IPS-18c (cell line): ENCODE measurements around the gene NUDT16.

Experiments used
- H3K4me3 ChIP-seq: 2 replicates; pipeline ENCODE4 v1.7.0; 2013; ENCODE audit warnings: low read depth, mild to moderate bottlenecking, low read length, moderate library complexity; ENCODE audit not compliant: insufficient read depth
- H3K9me3 ChIP-seq: one replicate; pipeline ENCODE4 v1.6.1; 2013; ENCODE audit warnings: mild to moderate bottlenecking, low read length, moderate library complexity; ENCODE audit not compliant: control insufficient read depth, insufficient read depth

NUDT16 gene

DNA sequence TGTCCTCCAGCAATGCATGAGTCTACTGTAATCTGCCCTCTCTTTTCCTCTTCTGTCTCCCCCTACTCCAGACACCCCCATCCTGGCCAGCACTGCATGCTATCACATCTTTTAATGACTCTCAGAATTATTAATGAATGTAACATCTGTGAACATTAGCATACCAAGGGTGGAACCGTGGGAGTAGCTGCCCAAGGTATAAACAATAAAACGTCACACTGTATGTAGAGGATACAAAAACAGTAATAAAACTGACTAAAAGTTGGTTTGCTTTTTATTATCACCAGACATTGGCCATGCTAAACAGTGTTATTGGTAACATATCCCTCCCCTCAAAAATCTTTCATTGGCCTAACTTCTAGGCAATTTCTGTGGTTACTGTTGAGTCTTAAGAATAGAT lies 24.7 kb downstream of the NUDT16 start:
- H3K4me3 ChIP-seq, result no peak overlapping the region
- no peaks in the 10 kb centered on the region for H3K9me3 ChIP-seq

- Histone ChIP-seq H3K9me3 (no peaks in the 10 kb centered on the region), H3K4me3 (no peak overlapping the region)
Measured at GRCh38 chr3:131417751-131418150, 36.2 kb downstream of the NUDT16 start.

DNA sequence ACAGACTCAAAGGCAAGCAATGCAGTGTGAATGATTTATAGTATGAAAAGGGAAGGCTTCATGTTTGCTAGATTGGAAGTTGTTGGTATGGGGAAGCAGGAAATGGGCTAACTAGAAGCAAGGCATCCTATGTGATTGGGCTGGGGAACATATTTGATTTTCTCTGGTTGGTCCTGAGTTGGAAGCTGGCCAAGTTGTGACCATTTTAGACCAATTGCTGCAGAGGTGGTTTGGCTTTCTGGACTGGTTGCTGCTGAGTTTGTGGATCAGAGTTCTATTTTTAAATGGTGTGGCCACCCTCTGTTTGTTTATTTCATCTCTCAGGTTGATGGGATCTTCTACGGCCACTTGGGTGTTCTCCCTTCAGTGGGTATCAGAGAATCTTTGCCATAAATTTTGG lies 39.7 kb downstream of the NUDT16 start:
- Histone ChIP-seq H3K9me3 (no peaks in the 10 kb centered on the region), H3K4me3 (no peak overlapping the region)

- Histone ChIP-seq H3K9me3 (no peaks in the 10 kb centered on the region), H3K4me3 (no peak overlapping the region)
Measured at GRCh38 chr3:131421957-131422498, 40.5 kb downstream of the NUDT16 start.

- H3K4me3 ChIP-seq, result no peak overlapping the region
Measured at GRCh38 chr3:131427226-131427625, 45.7 kb downstream of the NUDT16 start.

GRCh38 chr3:131431754-131432153 lies 50.2 kb downstream of the NUDT16 start:
- H3K4me3 ChIP-seq, result no peak overlapping the region
- no peaks in the 10 kb centered on the region for H3K9me3 ChIP-seq

More at GRCh38 chr3:131427226-131427625, 45.7 kb downstream of the NUDT16 start:
- H3K9me3 ChIP-seq, result no peaks in the 10 kb centered on the region

- H3K9me3 ChIP-seq, result no peaks in the 10 kb centered on the region
- no peak overlapping the region for H3K4me3 ChIP-seq
Measured at GRCh38 chr3:131432441-131432840, 50.9 kb downstream of the NUDT16 start.

DNA sequence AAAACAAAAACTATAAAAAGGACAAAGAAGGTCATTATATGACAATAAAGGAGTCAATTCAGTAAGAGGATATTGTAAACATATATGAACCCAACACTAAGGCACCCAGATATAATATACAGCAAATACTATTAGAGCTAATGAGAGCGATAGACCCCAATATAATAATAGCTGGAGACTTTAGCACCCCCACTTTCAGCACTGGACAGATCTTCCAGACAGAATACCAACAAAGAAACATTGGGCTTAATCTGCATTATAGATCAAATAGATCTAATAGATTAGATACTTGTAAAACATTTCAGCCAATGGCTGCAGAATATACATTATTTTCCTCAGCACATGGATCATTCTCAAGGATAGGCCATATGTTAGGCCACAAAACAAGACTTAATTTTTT lies 53.4 kb downstream of the NUDT16 start:
- Histone ChIP-seq H3K9me3 (no peaks in the 10 kb centered on the region), H3K4me3 (no peak overlapping the region)
